Measurements from ENCODE around the gene GPR3.

Gene GPR3

DNA sequence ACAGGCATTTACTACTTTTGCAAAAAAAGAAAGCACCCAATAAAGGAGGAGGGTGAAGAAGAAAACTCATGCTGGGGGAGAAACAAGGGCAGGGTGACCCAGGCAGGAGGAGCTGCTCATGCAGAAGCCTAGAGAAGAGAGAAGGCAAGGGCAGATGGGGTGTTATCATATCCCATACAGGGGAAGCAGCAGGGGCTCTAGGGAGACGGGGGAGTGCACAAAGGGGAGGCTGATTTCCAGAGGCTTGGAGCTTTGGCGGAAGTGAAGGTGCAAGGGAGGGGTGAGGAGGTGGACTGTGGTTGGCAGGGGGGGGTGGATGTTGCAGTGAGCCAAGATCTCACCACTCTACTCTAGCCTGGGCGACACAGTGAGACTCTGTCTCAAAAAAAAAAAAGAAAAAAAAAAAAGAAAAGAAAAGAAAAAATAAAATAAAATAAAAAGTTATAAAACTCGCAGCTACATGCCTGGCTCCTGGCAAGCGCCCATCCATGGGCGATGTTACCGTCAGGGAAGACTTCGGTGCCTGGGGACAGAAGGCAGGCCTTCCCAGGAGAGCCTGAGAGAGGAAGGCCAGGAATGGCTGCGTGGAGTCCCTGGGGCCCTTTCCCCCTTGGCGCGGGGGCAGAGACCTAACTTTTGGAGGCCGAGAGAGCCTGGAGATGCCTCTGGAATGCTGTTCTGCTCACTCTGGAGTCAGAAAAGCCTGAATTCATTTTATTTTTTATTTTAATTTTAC is 14.5 kb upstream of the GPR3 start:
- Histone ChIP-seq H3K4me3 (replicated peaks; ENCODE audit: insufficient read depth, low read length) (no peak overlapping the region), H3K27me3 (ENCODE audit: insufficient read depth, poor library complexity, severe bottlenecking) (no peaks in the 10 kb centered on the region), H3K27ac (replicated peaks) (no peak overlapping the region)
- no peak for DNase-seq (ENCODE audit: low read depth in 1 of 2, low spot score in 1 of 2)
- TF ChIP-seq GABPA (IDR thresholded peaks at IDR 0.05; ENCODE audit: low read depth) (no peak), SPI1 (IDR thresholded peaks at IDR 0.05; ENCODE audit: borderline replicate concordance, low read depth) (no peak), POLR2AphosphoS5 (IDR thresholded peaks at IDR 0.05; ENCODE audit: low read depth) (no peak)
- TF ChIP-seq, protein P1, sequence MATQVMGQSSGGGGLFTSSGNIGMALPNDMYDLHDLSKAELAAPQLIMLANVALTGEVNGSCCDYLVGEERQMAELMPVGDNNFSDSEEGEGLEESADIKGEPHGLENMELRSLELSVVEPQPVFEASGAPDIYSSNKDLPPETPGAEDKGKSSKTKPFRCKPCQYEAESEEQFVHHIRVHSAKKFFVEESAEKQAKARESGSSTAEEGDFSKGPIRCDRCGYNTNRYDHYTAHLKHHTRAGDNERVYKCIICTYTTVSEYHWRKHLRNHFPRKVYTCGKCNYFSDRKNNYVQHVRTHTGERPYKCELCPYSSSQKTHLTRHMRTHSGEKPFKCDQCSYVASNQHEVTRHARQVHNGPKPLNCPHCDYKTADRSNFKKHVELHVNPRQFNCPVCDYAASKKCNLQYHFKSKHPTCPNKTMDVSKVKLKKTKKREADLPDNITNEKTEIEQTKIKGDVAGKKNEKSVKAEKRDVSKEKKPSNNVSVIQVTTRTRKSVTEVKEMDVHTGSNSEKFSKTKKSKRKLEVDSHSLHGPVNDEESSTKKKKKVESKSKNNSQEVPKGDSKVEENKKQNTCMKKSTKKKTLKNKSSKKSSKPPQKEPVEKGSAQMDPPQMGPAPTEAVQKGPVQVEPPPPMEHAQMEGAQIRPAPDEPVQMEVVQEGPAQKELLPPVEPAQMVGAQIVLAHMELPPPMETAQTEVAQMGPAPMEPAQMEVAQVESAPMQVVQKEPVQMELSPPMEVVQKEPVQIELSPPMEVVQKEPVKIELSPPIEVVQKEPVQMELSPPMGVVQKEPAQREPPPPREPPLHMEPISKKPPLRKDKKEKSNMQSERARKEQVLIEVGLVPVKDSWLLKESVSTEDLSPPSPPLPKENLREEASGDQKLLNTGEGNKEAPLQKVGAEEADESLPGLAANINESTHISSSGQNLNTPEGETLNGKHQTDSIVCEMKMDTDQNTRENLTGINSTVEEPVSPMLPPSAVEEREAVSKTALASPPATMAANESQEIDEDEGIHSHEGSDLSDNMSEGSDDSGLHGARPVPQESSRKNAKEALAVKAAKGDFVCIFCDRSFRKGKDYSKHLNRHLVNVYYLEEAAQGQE (IDR thresholded peaks at IDR 0.05; ENCODE audit: insufficient replicate concordance, low read depth): no peak
- TF ChIP-seq, protein P2, sequence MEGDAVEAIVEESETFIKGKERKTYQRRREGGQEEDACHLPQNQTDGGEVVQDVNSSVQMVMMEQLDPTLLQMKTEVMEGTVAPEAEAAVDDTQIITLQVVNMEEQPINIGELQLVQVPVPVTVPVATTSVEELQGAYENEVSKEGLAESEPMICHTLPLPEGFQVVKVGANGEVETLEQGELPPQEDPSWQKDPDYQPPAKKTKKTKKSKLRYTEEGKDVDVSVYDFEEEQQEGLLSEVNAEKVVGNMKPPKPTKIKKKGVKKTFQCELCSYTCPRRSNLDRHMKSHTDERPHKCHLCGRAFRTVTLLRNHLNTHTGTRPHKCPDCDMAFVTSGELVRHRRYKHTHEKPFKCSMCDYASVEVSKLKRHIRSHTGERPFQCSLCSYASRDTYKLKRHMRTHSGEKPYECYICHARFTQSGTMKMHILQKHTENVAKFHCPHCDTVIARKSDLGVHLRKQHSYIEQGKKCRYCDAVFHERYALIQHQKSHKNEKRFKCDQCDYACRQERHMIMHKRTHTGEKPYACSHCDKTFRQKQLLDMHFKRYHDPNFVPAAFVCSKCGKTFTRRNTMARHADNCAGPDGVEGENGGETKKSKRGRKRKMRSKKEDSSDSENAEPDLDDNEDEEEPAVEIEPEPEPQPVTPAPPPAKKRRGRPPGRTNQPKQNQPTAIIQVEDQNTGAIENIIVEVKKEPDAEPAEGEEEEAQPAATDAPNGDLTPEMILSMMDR (IDR thresholded peaks at IDR 0.05; ENCODE audit: insufficient read depth, low read length): no peak

DNA sequence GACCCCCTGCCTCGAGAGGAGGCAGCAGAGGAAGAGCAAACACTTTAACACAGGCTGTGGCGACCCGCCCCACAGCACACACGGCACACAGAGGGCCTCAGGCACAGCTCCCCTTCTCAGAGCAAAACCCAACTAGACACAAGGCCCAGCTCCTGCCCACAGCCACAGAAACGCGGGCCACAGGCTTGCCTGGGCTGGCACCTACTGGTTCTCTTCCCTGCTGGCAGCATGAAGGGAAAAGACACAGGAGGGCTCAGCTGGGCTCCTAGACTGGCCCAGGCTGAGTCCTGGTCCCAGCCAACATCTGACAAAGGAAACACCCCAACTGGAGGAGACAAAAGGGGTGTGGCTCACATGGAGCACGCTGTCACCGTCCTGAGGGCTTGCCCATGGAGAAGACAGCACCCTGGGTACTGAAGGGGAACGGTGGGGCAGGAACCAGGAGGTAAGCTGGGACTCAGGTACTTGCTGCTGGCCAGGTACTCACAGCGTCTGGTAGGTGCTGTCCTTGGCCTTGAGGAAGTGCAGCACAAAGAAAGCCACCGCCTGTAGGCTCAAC is 12.8 kb upstream of the GPR3 start:
- TF ChIP-seq, protein P1 (IDR thresholded peaks at IDR 0.05; ENCODE audit: insufficient replicate concordance, low read depth): no peak
- TF ChIP-seq GABPA (IDR thresholded peaks at IDR 0.05; ENCODE audit: low read depth): no peak
- no peak for TF ChIP-seq POLR2AphosphoS5 (IDR thresholded peaks at IDR 0.05; ENCODE audit: low read depth)
- no peak for TF ChIP-seq SPI1 (IDR thresholded peaks at IDR 0.05; ENCODE audit: borderline replicate concordance, low read depth)
- TF ChIP-seq, protein P2 (IDR thresholded peaks at IDR 0.05; ENCODE audit: insufficient read depth, low read length): no peak
- Histone ChIP-seq H3K4me3 (replicated peaks; ENCODE audit: insufficient read depth, low read length) (no peak overlapping the region), H3K27me3 (ENCODE audit: insufficient read depth, poor library complexity, severe bottlenecking) (no peaks in the 10 kb centered on the region), H3K27ac (replicated peaks) (no peak overlapping the region)
- DNase-seq (ENCODE audit: low read depth in 1 of 2, low spot score in 1 of 2): no peak

DNA sequence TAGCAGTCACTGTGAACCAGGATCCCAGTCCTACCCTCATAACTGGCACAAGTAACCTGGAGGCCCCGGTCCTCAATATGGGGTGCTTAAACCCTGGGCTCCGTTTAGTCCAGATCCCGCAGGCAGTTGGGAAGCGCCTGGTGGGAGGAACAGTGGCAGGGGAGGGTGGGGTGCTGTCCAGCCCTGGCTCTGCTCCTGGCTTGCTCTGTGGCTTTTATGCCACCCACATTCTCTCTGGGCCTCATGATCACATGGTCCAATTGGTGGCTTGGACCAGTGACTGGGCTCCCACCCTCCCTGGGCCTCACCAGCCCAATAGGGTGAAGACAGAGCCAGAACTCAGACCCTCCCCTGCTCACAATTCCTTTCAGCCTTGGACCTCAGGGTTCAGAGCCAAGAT is 12.2 kb upstream of the GPR3 start:
- Histone ChIP-seq H3K27me3 (ENCODE audit: insufficient read depth, poor library complexity, severe bottlenecking) (no peaks in the 10 kb centered on the region), H3K4me3 (replicated peaks; ENCODE audit: insufficient read depth, low read length) (no peak overlapping the region), H3K27ac (replicated peaks) (no peak overlapping the region)
- TF ChIP-seq, protein P1 (IDR thresholded peaks at IDR 0.05; ENCODE audit: insufficient replicate concordance, low read depth): no peak
- no peak for TF ChIP-seq SPI1 (IDR thresholded peaks at IDR 0.05; ENCODE audit: borderline replicate concordance, low read depth)
- no peak for DNase-seq (ENCODE audit: low read depth in 1 of 2, low spot score in 1 of 2)
